Upper lobe of left lung (tissue), 6 donors: Measurements from ENCODE around the gene JMJD8. TPM values are rescaled to one million over a fixed set of nuclear protein-coding genes. Genes with fewer than 3 reads are reported as not detected.

Experiments
- ATAC-seq, 2 donors: fragments of 200-7000 bp; cut with Tn5 transposase; one replicate each; pipeline ENCODE4 v1.9.1; 2022; ENCODE audit warnings: mild to moderate bottlenecking in 2 of 2, moderate library complexity in 2 of 2; ENCODE audit not compliant: low FRiP score in 2 of 2
- DNase-seq, 2 donors: peaks; one replicate each; pipeline ENCODE4 v3.0.0-alpha.2; 2019 to 2020
- H3K27ac ChIP-seq, 4 donors: fragments of 200-600 bp; sonication (generic); one replicate each; pipeline ENCODE4 v1.5.1; 2016 to 2019
- H3K27me3 ChIP-seq, 4 donors: fragments of 200-600 bp; sonication (generic); one replicate each; pipeline ENCODE4 v1.5.1; 2017 to 2019
- H3K36me3 ChIP-seq, 4 donors: fragments of 200-600 bp; sonication (generic); one replicate each; pipeline ENCODE4 v1.5.1; 2016 to 2019
- H3K4me1 ChIP-seq, 4 donors: fragments of 200-600 bp; sonication (generic); one replicate each; pipeline ENCODE4 v1.5.1; 2018 to 2019
- H3K4me3 ChIP-seq, 4 donors: fragments of 200-600 bp; sonication (generic); one replicate each; pipeline ENCODE4 v1.5.1; 2017 to 2019; ENCODE audit warnings: mild to moderate bottlenecking in 2 of 4, moderate library complexity in 1 of 4
- H3K9me3 ChIP-seq, 4 donors: fragments of 200-600 bp; sonication (generic); one replicate each; pipeline ENCODE4 v1.5.1; 2018 to 2019
- CTCF ChIP-seq, 6 experiments: fragments of 450-650 bp in 4 of 6; fragments of 200-600 bp in 2 of 6; sonication (generic) in 2 of 6; IDR thresholded peaks; one replicate each; pipeline ENCODE4 v1.5.1; 2016 to 2019; ENCODE audit warnings: antibody characterized with exemption in 6 of 6
- EP300 ChIP-seq, 4 donors: sonication (generic); formaldehyde crosslinking; IDR thresholded peaks; one replicate each; pipeline ENCODE4 v1.5.1; 2017; ENCODE audit warnings: antibody characterized with exemption in 4 of 4, control low read depth in 2 of 4
- POLR2A ChIP-seq, 4 donors: fragments of 450-650 bp; IDR thresholded peaks; one replicate each; pipeline ENCODE4 v1.5.1; 2016 to 2017; ENCODE audit warnings: antibody characterized with exemption in 4 of 4, mild to moderate bottlenecking in 2 of 4
- POLR2AphosphoS5 ChIP-seq, 2 donors: sonication (generic); formaldehyde crosslinking; IDR thresholded peaks; one replicate each; pipeline ENCODE4 v1.5.1; 2017; ENCODE audit warnings: antibody characterized with exemption in 2 of 2
- WGBS, 2 donors: methylation state at CpG; one replicate each; pipeline ENCODE4 v1.1.5; 2017 to 2018; 5-methylcytosine and 5-hydroxymethylcytosine counted together
- total RNA-seq, 6 donors: library from RNA; depleted of rRNA in 4 of 6; stranded (reverse); fragments of >200 nt in 4 of 6; gene quantifications; one replicate each; pipeline versions ENCODE4 v1.1.0 to v1.2.1, GENCODE V29; 2016 to 2021
- donor health status: DM: no; HTN: no; CAD: no; lungs with moderate emphysema.
- donor health status: DM: no; HTN: yes; CAD: no; lungs with severe emphysema.

JMJD8 gene
- total RNA-seq, 6 donors from 2014 or later, result 60.0 to 109 (median 65.5) TPM

DNA sequence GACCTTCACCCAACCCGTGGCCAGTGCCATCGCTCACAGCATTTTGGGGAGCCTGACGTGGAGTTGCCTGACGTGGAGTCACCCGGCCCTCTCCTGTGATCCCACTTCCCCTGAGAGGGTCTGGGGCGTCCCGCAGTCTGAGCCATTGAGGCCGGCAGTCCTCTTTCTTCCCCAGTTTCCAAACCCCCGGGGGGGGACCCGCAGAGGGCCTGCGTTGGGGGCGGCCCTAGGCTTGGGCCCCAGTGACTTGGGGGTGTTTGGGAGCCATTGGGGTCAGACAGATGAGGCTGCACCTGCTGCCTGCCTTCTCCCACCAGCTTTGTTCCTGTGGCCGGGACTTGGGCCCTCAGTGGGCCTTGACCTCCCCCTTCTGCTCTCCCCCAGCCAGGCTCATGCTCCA, 14.5 kb downstream of the JMJD8 start:
- Histone ChIP-seq H3K9me3 (no peaks in the 10 kb centered on the region), H3K27me3 (no peaks in the 10 kb centered on the region), H3K4me1 (peaks cover 15 to 28% (median 18%) of the 10 kb centered on the region in 4 donors), H3K4me3 (no peak overlapping the region), H3K36me3 (peaks cover 24 to 52% (median 46%) of the 10 kb centered on the region in 4 donors), H3K27ac (no peak overlapping the region)
- no peak for TF ChIP-seq POLR2AphosphoS5 (IDR thresholded peaks at IDR 0.05)
- TF ChIP-seq EP300 (IDR thresholded peaks at IDR 0.05), result no peak
- TF ChIP-seq CTCF (IDR thresholded peaks at IDR 0.05), result no peak
- no peak for TF ChIP-seq POLR2A (IDR thresholded peaks at IDR 0.05)
- ATAC-seq (no peak), DNase-seq (peak in 1 of 2 donors; percentile 67)
- WGBS, 2 donors, result 88 to 99% methylated on average over 9 to 13 of the region's 13 CpGs

- 0 to 7% methylated on average over 2 to 23 of the region's 50 CpGs for WGBS, 2 donors
- no peak for TF ChIP-seq POLR2A (IDR thresholded peaks at IDR 0.05)
- no peak for TF ChIP-seq EP300 (IDR thresholded peaks at IDR 0.05)
- no peak for TF ChIP-seq POLR2AphosphoS5 (IDR thresholded peaks at IDR 0.05)
- no peak for TF ChIP-seq CTCF (IDR thresholded peaks at IDR 0.05)
- Histone ChIP-seq H3K27me3 (no peaks in the 10 kb centered on the region), H3K4me3 (peak overlapping the region; percentile 87 to 100 (median 100)), H3K9me3 (no peaks in the 10 kb centered on the region), H3K27ac (peak overlapping the region; percentile 69 to 89 (median 87)), H3K36me3 (peaks cover 24 to 47% (median 45%) of the 10 kb centered on the region in 4 donors), H3K4me1 (peaks cover 15 to 21% (median 16%) of the 10 kb centered on the region in 4 donors)
- ATAC-seq (peak in 1 of 2 donors; percentile 1), DNase-seq (peak in 1 of 2 donors; percentile 82)
Measured at GRCh38 chr16:668519-669171, 15.5 kb downstream of the JMJD8 start.

GRCh38 chr16:667780-668518, 16.2 kb downstream of the JMJD8 start, which contains the start of gene RHOT2:
RHOT2 (plus strand) TSS chr16:668132; CDS start chr16:668200, 68 bp downstream.
- H3K4me3 ChIP-seq, result peak within 1 kb of the TSS; percentile 87 to 100 (median 100)
- peaks cover 19 to 40% (median 38%) of the 10 kb centered on the region in 4 donors for H3K36me3 ChIP-seq
- no peaks in the 10 kb centered on the region for H3K9me3 ChIP-seq
- TF ChIP-seq POLR2A (IDR thresholded peaks at IDR 0.05) (peak in 1 of 4 donors; percentile 85), CTCF (IDR thresholded peaks at IDR 0.05) (peak; percentile 86 to 98 (median 97)), EP300 (IDR thresholded peaks at IDR 0.05) (peak in 1 of 4 donors; percentile 46), POLR2AphosphoS5 (IDR thresholded peaks at IDR 0.05) (peak; percentile 79 to 87)
- DNase-seq (peak; percentile 95 to 99), ATAC-seq (peak; percentile 95 to 97)
- H3K27ac ChIP-seq, result peak within 1 kb of the TSS; percentile 69 to 89 (median 87)
- 0 to 1% methylated on average over 5 to 54 of the region's 78 CpGs for WGBS, 2 donors
- peaks cover 15 to 21% (median 16%) of the 10 kb centered on the region in 4 donors for H3K4me1 ChIP-seq
- H3K27me3 ChIP-seq, result no peaks in the 10 kb centered on the region

- Histone ChIP-seq H3K4me1 (peaks cover 15 to 21% (median 16%) of the 10 kb centered on the region in 4 donors), H3K4me3 (peak overlapping the region in 2 of 4 donors; percentile 100), H3K36me3 (peaks cover 15 to 33% (median 31%) of the 10 kb centered on the region in 4 donors), H3K27me3 (no peaks in the 10 kb centered on the region), H3K9me3 (no peaks in the 10 kb centered on the region), H3K27ac (peak overlapping the region; percentile 69 to 89 (median 87))
- TF ChIP-seq EP300 (IDR thresholded peaks at IDR 0.05), result no peak
- TF ChIP-seq POLR2A (IDR thresholded peaks at IDR 0.05), result no peak
- no peak for TF ChIP-seq POLR2AphosphoS5 (IDR thresholded peaks at IDR 0.05)
- TF ChIP-seq CTCF (IDR thresholded peaks at IDR 0.05), result no peak
- peak in 1 of 2 donors; percentile 74 for DNase-seq
- no peak for ATAC-seq
- WGBS, 2 donors, result 81 to 89% methylated on average over 9 to 20 of the region's 22 CpGs
Measured at GRCh38 chr16:667113-667779, 16.9 kb downstream of the JMJD8 start.
